ENCODE data around the gene SLC6A1. TPM values are rescaled to one million over a fixed set of nuclear protein-coding genes. Genes with fewer than 3 reads are reported as not detected.

The SLC6A1 gene
- total RNA-seq, 1 experiment from 2014 or later: not detected

GRCh38 chr3:10982782-10983181 lies 9.8 kb upstream of the SLC6A1 start:
- Histone ChIP-seq H2BK120ac (ENCODE audit: low read depth, low read length, poor library complexity, severe bottlenecking) (no peak overlapping the region), H3K23me2 (ENCODE audit: insufficient read length, low read depth, low read length, poor library complexity, severe bottlenecking) (no peaks in the 10 kb centered on the region), H2BK20ac (ENCODE audit: low read depth, low read length, poor library complexity, severe bottlenecking) (no peak overlapping the region), H3K9me3 (ENCODE audit: control insufficient read depth, low read depth, low read length) (no peaks in the 10 kb centered on the region), H3K27ac (ENCODE audit: insufficient read length, low read depth, low read length) (no peak overlapping the region), H2AFZ (ENCODE audit: low read length) (no peak overlapping the region), H4K91ac (ENCODE audit: insufficient read length, low read depth, low read length) (no peak overlapping the region), H2BK5ac (ENCODE audit: insufficient read length, low read length) (no peak overlapping the region), H2BK12ac (ENCODE audit: insufficient read length, low read depth, low read length) (no peak overlapping the region), H3K23ac (ENCODE audit: insufficient read length, low read depth, low read length) (no peak overlapping the region), H4K20me1 (ENCODE audit: control insufficient read depth, insufficient read depth, insufficient read length) (no peaks in the 10 kb centered on the region), H4K5ac (ENCODE audit: insufficient read length, low read depth, low read length) (no peak overlapping the region), H2BK15ac (ENCODE audit: low read depth, low read length) (no peak overlapping the region), H3K79me1 (ENCODE audit: insufficient read depth, low read depth, low read length, poor library complexity, severe bottlenecking) (no peaks in the 10 kb centered on the region), H3K27me3 (ENCODE audit: insufficient read depth, low read length) (no peaks in the 10 kb centered on the region), H3K56ac (ENCODE audit: insufficient read length, low read depth, low read length) (no peak overlapping the region), H3K14ac (ENCODE audit: insufficient read depth, low read length) (no peak overlapping the region), H2AK5ac (ENCODE audit: insufficient read length, low read length) (no peak overlapping the region), H3K18ac (ENCODE audit: insufficient read length, low read depth, low read length) (no peak overlapping the region), H3K79me2 (ENCODE audit: insufficient read depth, low read length) (no peaks in the 10 kb centered on the region), H3T11ph (ENCODE audit: low read length) (no peak overlapping the region), H4K8ac (replicated peaks; ENCODE audit: insufficient read length, low read depth, low read length) (no peak overlapping the region), H3K4me2 (ENCODE audit: insufficient read depth, insufficient read length, low read length) (no peak overlapping the region), H3K4ac (ENCODE audit: low read depth, low read length) (no peak overlapping the region), H3K9ac (ENCODE audit: extremely low read depth, insufficient read length, low read length) (no peak overlapping the region), H3K4me1 (ENCODE audit: insufficient read depth, low read length) (peaks cover 8% of the 10 kb centered on the region; the same call in 1 of the 2 replicates)
- DNase-seq: no peak
- H3K9me3 Mint-ChIP-seq: no peaks in the 10 kb centered on the region
- WGBS (ENCODE audit: extremely low coverage, insufficient read length, low lambda C conversion rate): no CpG with 5 or more reads among the region's 4 CpGs
- no peak overlapping the region for H3K4me3 Mint-ChIP-seq
- H3K36me3 Mint-ChIP-seq (ENCODE audit: insufficient read depth in 1 of 3, low read depth in 3 of 3): no peaks in the 10 kb centered on the region; a peak in 1 of 7 replicates
- TF ChIP-seq, protein P1, sequence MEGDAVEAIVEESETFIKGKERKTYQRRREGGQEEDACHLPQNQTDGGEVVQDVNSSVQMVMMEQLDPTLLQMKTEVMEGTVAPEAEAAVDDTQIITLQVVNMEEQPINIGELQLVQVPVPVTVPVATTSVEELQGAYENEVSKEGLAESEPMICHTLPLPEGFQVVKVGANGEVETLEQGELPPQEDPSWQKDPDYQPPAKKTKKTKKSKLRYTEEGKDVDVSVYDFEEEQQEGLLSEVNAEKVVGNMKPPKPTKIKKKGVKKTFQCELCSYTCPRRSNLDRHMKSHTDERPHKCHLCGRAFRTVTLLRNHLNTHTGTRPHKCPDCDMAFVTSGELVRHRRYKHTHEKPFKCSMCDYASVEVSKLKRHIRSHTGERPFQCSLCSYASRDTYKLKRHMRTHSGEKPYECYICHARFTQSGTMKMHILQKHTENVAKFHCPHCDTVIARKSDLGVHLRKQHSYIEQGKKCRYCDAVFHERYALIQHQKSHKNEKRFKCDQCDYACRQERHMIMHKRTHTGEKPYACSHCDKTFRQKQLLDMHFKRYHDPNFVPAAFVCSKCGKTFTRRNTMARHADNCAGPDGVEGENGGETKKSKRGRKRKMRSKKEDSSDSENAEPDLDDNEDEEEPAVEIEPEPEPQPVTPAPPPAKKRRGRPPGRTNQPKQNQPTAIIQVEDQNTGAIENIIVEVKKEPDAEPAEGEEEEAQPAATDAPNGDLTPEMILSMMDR (conservative IDR thresholded peaks at IDR 0.05): no peak
- peaks cover 33% of the 10 kb centered on the region for H3K27me3 Mint-ChIP-seq (ENCODE audit: low read depth)
- H3K27ac Mint-ChIP-seq: no peak overlapping the region
- H3K4me1 Mint-ChIP-seq: peaks cover 21 to 32% of the 10 kb centered on the region in 2 experiments
